HEK293 (cell line): ENCODE measurements around the gene TAOK3.

ENCODE experiments used
- ZNF248 ChIP-seq: fragments of 450-650 bp; formaldehyde crosslinking; IDR thresholded peaks from 2 replicates; pipeline ENCODE4 v1.5.1; 2017; ENCODE audit warnings: missing biosample characterization, missing genetic modification characterization
- ZSCAN16 ChIP-seq: fragments of 450-650 bp; formaldehyde crosslinking; IDR thresholded peaks from 2 replicates; pipeline ENCODE4 v1.5.1; 2016; ENCODE audit warnings: missing biosample characterization, missing genetic modification characterization
- TF ChIP-seq, protein P1 (sequence below): fragments of 450-650 bp; formaldehyde crosslinking; IDR thresholded peaks from 2 replicates; pipeline ENCODE4 v1.5.1; 2016; ENCODE audit warnings: missing biosample characterization, missing genetic modification characterization
- TF ChIP-seq, protein P2 (sequence below): IDR thresholded peaks from 2 replicates; pipeline ENCODE4 v1.6.1; 2011; ENCODE audit warnings: mild to moderate bottlenecking, low read depth, low read length, borderline replicate concordance
- TF ChIP-seq, protein P3 (sequence below): fragments of 450-650 bp; formaldehyde crosslinking; IDR thresholded peaks from 2 replicates; pipeline ENCODE4 v1.5.1; 2016; ENCODE audit warnings: missing biosample characterization, missing genetic modification characterization
- TF ChIP-seq, protein P4 (sequence below): fragments of 450-650 bp; formaldehyde crosslinking; IDR thresholded peaks from 2 replicates; pipeline ENCODE4 v1.5.1; 2016; ENCODE audit warnings: missing biosample characterization, missing genetic modification characterization

DNA sequence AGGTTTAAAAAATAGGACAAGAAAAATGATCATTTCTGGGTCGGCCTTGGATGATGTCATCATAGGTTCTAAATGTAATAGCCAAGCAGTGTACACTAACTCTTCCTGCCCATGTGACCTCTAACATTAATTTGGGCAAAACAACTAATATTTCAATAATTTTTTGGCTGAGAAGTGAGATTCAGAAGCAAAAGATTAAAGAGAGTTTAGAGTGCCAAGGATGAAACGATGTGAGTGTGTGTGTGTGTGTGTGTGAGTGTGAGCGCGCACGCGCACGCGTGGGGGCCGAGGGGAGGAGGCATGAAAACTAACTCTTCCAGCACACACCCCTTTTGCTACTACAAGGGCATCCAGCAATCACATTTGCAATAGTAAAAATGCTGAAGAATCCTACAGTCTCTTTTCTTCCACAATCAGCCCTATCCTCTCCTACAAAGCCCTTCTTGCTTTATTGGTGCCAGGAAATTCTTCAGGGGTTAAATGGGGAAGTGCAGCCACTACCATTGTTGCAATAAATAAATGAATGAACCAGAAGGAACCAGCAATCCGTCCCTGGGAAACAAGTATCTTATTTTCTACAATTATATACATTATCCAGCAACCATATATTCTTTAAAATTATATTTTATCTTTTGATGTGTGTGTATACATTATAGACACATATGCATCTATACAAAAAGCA is 183.9 kb downstream of the TAOK3 start:
- no peak for TF ChIP-seq ZSCAN16
- TF ChIP-seq ZNF248 = no peak
- TF ChIP-seq, protein P1, sequence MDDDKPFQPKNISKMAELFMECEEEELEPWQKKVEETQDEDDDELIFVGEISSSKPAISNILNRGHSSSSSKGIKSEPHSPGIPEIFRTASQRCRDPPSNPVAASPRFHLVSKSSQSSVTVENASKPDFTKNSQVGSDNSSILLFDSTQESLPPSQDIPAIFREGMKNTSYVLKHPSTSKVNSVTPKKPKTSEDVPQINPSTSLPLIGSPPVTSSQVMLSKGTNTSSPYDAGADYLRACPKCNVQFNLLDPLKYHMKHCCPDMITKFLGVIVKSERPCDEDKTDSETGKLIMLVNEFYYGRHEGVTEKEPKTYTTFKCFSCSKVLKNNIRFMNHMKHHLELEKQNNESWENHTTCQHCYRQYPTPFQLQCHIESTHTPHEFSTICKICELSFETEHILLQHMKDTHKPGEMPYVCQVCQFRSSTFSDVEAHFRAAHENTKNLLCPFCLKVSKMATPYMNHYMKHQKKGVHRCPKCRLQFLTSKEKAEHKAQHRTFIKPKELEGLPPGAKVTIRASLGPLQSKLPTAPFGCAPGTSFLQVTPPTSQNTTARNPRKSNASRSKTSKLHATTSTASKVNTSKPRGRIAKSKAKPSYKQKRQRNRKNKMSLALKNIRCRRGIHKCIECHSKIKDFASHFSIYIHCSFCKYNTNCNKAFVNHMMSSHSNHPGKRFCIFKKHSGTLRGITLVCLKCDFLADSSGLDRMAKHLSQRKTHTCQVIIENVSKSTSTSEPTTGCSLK (tag by site-specific recombination) = no peak
- TF ChIP-seq, protein P2, sequence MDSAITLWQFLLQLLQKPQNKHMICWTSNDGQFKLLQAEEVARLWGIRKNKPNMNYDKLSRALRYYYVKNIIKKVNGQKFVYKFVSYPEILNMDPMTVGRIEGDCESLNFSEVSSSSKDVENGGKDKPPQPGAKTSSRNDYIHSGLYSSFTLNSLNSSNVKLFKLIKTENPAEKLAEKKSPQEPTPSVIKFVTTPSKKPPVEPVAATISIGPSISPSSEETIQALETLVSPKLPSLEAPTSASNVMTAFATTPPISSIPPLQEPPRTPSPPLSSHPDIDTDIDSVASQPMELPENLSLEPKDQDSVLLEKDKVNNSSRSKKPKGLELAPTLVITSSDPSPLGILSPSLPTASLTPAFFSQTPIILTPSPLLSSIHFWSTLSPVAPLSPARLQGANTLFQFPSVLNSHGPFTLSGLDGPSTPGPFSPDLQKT = no peak
- TF ChIP-seq, protein P3, sequence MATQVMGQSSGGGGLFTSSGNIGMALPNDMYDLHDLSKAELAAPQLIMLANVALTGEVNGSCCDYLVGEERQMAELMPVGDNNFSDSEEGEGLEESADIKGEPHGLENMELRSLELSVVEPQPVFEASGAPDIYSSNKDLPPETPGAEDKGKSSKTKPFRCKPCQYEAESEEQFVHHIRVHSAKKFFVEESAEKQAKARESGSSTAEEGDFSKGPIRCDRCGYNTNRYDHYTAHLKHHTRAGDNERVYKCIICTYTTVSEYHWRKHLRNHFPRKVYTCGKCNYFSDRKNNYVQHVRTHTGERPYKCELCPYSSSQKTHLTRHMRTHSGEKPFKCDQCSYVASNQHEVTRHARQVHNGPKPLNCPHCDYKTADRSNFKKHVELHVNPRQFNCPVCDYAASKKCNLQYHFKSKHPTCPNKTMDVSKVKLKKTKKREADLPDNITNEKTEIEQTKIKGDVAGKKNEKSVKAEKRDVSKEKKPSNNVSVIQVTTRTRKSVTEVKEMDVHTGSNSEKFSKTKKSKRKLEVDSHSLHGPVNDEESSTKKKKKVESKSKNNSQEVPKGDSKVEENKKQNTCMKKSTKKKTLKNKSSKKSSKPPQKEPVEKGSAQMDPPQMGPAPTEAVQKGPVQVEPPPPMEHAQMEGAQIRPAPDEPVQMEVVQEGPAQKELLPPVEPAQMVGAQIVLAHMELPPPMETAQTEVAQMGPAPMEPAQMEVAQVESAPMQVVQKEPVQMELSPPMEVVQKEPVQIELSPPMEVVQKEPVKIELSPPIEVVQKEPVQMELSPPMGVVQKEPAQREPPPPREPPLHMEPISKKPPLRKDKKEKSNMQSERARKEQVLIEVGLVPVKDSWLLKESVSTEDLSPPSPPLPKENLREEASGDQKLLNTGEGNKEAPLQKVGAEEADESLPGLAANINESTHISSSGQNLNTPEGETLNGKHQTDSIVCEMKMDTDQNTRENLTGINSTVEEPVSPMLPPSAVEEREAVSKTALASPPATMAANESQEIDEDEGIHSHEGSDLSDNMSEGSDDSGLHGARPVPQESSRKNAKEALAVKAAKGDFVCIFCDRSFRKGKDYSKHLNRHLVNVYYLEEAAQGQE = no peak
- TF ChIP-seq, protein P4, sequence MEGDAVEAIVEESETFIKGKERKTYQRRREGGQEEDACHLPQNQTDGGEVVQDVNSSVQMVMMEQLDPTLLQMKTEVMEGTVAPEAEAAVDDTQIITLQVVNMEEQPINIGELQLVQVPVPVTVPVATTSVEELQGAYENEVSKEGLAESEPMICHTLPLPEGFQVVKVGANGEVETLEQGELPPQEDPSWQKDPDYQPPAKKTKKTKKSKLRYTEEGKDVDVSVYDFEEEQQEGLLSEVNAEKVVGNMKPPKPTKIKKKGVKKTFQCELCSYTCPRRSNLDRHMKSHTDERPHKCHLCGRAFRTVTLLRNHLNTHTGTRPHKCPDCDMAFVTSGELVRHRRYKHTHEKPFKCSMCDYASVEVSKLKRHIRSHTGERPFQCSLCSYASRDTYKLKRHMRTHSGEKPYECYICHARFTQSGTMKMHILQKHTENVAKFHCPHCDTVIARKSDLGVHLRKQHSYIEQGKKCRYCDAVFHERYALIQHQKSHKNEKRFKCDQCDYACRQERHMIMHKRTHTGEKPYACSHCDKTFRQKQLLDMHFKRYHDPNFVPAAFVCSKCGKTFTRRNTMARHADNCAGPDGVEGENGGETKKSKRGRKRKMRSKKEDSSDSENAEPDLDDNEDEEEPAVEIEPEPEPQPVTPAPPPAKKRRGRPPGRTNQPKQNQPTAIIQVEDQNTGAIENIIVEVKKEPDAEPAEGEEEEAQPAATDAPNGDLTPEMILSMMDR = no peak
